NCI-H1694 (cell line): ENCODE measurements around the gene S100A2.

Experiments used
- DNase-seq: peaks from one replicate; lab custom pipeline; 2025; lab: John Stamatoyannopoulos, UW

Gene S100A2

GRCh38 chr1:153565529-153566374, at the start of gene S100A2:
Gene S100A2, minus strand, starts transcription at chr1:153565844. Its CDS starts 1,967 bp downstream, at chr1:153563877.
- peak; percentile 78 for DNase-seq

- DNase-seq, result no peak
Measured at GRCh38 chr1:153615406-153615805, 49.8 kb upstream of the S100A2 start.

- DNase-seq, result no peak
Measured at GRCh38 chr1:153614906-153615305, 49.3 kb upstream of the S100A2 start.

- DNase-seq, result no peak
Measured at GRCh38 chr1:153614189-153614900, 48.7 kb upstream of the S100A2 start.

GRCh38 chr1:153613406-153613805, 47.8 kb upstream of the S100A2 start:
- no peak for DNase-seq

GRCh38 chr1:153612755-153613331, 47.2 kb upstream of the S100A2 start, which contains the start of gene S100A16:
Gene S100A16, minus strand, starts transcription at chr1:153613137. Its CDS starts 4,986 bp downstream, at chr1:153608151.
- peak; percentile 48 for DNase-seq

GRCh38 chr1:153612111-153612754, 46.6 kb upstream of the S100A2 start:
- DNase-seq, result no peak

- DNase-seq, result no peak
Measured at GRCh38 chr1:153611356-153611755, 45.7 kb upstream of the S100A2 start.

GRCh38 chr1:153610811-153611301, 45.2 kb upstream of the S100A2 start:
- no peak for DNase-seq

- no peak for DNase-seq
Measured at GRCh38 chr1:153610334-153610733, 44.7 kb upstream of the S100A2 start.

- DNase-seq, result no peak
Measured at GRCh38 chr1:153609585-153609907, 43.9 kb upstream of the S100A2 start.

GRCh38 chr1:153608742-153609584, 43.3 kb upstream of the S100A2 start:
- no peak for DNase-seq

- DNase-seq, result no peak
Measured at GRCh38 chr1:153608089-153608682, 42.5 kb upstream of the S100A2 start.

GRCh38 chr1:153607381-153607780, 41.7 kb upstream of the S100A2 start:
- no peak for DNase-seq

- no peak for DNase-seq
Measured at GRCh38 chr1:153606194-153606593, 40.5 kb upstream of the S100A2 start.

GRCh38 chr1:153602749-153603148, 37.1 kb upstream of the S100A2 start:
- no peak for DNase-seq

- DNase-seq, result no peak
Measured at GRCh38 chr1:153599847-153600246, 34.2 kb upstream of the S100A2 start.

GRCh38 chr1:153598309-153599172, 32.9 kb upstream of the S100A2 start:
- no peak for DNase-seq

- no peak for DNase-seq
Measured at GRCh38 chr1:153597206-153597605, 31.6 kb upstream of the S100A2 start.

GRCh38 chr1:153592748-153593147, 27.1 kb upstream of the S100A2 start:
- no peak for DNase-seq
